Skin epidermis (tissue), 12 donors: Measurements from ENCODE around the gene OTOG.

Experiments used
- H3K27ac ChIP-seq, 21 experiments: fragments of 200-600 bp; sonication (generic) in 11 of 21; one replicate each; pipeline ENCODE4 v1.5.0; 2020; ENCODE audit warnings: mild to moderate bottlenecking in 3 of 21, inconsistent platforms in 2 of 21, moderate library complexity in 2 of 21
- H3K4me3 ChIP-seq, 7 experiments: fragments of 200-600 bp; sonication (generic) in 2 of 7; one replicate each; pipeline ENCODE4 v1.5.0; 2020; ENCODE audit warnings: inconsistent platforms in 2 of 7, mild to moderate bottlenecking in 2 of 7, moderate library complexity in 1 of 7

Gene OTOG

DNA sequence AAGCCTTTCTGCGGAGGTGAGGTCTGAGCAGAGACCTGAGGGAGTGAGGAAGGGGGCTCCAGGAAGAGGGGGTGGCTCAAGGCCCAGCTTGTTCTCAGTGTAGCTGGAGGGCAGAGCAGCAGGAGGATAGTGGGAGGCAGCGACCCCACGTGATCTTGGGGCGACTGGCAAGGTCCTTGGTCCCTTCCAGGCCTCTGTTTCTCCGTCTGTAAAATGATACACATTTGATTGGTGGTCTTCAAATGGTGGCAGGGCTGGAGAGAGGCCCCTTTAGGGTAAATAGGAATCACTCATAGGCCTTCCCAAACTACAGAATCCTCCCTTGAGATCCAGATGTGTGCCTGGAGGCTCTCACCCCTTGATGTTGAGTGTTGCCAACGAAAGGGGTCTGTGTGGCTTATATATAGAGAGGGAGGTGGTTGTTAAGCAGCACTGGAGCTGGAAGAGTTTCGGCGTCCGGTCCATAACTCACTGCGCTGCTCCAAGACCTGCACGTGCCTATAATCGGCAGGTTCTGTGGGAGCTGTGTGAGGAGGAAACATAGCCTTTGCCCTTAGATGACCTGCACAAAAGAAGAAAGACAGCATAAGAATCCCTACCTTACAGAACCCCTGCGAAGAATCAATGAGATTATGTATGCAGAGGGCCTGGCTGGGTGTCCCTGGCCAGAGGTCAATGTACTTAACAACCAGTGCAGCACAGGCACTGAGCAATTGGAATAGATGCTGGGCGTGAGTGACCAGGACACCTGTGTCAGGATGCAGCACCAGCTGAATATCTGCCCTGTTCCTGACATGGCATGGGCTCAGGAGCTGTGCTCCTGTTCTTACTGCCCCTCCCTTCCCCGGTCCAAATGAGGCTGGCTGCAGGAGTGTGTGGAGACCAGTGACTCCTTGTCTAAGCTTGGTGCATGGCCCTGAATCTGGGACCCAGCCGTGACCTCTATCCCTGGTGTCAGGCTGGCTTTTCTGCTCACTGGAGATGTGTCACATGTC, 28.7 kb downstream of the OTOG start:
- Histone ChIP-seq H3K27ac (no peak overlapping the region), H3K4me3 (no peak overlapping the region)

DNA sequence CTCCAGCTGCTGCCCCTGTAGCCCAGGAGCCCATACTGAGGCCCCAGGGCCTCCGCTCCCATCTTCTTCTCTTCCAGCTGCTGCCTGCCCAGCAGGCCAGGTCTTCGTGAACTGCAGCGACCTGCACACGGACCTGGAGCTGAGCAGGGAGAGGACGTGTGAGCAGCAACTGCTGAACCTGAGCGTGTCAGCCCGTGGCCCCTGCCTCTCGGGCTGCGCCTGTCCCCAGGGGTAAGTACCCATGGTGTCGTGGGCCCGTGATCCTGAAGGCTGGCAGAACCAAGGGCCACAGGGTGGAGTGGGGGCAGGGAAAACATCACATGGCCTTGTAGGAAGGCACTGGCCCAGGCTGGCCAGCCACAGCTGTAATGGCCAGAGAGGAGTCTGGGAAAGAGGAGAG, 31.2 kb downstream of the OTOG start:
- Histone ChIP-seq H3K4me3 (no peak overlapping the region), H3K27ac (no peak overlapping the region)

DNA sequence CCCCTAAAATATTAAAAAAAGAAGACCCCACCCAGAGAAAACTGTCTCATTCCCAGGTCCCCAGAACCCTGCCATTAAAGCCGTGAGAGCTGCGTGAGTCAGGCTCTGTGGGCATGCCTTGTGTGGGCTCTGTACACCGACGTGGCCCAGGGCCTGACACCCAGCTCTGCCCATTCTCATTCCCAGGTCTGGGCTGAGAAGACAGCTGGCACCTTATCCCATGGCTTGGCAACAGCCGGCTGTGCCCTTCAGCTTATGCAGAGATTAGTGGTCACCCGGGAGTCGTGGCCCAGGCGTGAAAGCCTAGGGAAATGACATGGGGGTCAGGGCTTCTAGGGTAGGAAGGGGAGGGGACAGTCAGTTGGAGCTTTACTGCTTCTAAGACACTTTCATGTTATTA, 31.9 kb downstream of the OTOG start:
- Histone ChIP-seq H3K4me3 (no peak overlapping the region), H3K27ac (no peak overlapping the region)

DNA sequence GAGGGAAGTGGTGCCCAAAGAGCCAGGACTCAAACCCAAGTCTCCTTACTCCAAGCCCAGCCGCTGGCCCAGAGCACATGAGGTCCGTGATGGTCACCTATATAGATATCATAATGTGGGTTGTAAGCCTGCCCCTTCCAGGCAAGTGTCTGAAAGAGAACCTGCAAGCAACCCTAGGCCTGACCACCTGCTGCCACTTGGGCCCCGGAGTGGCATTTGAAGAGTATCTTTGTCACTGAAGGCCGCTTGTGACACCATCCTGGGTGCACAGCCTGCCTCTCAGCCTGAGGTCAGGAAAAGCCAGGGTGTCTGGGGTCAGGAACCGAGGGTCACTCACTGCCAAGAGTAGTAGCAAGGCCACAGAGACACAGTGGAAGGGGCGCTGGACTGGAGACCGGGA, 32.4 kb downstream of the OTOG start:
- Histone ChIP-seq H3K4me3 (no peak overlapping the region), H3K27ac (no peak overlapping the region)

DNA sequence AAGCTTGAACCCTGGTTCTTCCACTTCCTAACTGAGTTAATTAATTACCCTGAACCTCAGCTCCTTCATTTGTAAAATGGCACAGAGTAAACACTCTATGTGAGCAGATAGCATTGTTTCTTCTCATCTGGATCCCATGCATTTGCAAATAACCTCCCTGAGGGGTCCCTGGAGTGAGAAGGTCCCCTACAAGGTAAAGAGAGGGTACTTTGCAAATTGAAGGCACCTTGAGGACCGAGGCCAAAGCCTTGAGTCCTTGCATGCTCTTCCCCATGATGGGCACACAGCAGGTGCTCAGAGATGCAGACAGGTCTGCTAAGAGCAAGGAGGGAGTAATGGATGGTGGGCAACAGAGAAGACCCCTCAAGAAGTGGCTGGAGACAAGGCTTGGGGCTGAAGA, 33.2 kb downstream of the OTOG start:
- no peak overlapping the region for H3K27ac ChIP-seq
- H3K4me3 ChIP-seq: no peak overlapping the region

DNA sequence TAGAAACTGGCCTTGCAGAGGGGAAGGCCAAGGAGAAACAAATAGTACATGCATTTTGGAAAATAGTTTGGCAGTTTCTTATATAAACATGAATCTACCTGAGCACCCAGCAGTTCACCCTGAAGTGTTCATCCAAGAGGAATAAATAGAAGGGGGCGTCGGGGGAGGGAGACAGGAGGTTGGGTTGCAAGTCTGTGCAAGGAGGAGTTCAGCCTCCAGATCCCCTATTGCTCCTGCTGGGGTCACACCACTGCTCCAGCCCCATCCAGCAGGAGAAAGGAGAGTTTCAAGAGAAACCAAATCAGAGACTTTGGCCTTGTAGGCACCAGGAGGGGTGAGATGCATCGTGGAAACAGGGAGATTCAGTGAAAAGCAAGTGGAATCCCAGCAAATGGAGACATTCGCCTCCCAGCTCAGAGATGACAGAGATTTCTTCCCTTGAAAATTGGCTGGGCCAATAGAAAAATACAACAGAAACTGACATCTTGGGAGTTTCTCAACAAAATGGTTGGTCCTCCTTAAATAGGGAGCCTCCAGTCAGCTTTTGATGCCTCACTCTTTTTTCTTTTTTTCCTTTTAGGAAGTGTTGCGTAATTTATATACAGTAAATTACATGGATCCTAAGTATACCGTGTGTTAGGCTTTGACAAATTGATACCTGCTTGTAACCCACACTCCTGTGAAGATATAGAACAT, 34.1 kb downstream of the OTOG start:
- Histone ChIP-seq H3K27ac (no peak overlapping the region), H3K4me3 (no peak overlapping the region)

DNA sequence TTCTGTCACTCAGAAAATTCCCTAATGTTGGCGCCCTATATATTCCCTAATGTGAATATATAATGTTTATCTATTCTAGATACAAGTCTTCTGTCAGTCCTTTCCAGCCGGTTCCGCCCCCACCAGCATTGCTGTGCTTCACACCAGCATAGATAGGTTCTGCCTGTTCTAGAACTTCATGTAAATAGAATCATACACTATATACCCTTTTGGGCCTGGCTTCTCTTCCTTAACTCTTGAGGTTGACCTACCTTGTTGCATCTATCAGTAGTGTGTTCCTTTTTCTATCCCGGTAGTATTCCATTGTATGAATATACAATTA, 34.6 kb downstream of the OTOG start:
- H3K4me3 ChIP-seq: no peak overlapping the region
- no peak overlapping the region for H3K27ac ChIP-seq

DNA sequence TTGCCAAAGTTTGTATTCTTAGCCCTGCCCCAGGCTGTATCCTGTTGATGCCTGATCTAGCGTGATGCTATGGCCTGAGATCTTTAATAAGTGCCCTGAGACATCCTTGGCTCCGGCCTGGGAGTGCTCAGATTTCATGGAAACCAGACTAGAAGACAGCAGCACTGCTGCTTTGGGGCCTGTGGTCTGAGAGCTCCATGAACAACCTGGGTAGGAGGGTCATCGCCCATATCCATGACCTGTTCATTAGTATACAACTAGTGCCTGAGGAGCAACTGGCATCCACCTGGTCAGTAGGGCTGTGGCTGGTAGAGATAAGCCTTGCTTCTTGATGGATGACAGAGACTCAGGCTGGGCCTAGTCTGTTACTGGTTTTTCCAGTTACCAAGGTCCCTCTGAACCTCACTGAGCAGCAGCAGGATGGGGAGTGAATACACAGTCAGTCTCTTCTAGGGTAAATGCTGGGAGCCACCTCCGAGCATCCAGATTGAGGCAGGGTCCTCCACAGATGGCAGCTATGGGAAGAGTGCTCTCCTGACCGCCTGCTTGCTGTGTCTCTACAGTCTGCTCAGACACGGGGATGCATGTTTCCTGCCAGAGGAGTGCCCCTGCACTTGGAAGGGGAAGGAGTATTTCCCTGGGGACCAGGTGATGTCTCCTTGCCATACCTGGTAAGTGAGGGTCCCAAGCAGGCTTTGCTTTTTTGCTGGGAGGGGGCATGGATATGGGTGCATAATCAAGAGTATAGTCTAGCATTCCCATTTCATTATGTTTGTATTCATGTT, 39.0 kb downstream of the OTOG start:
- H3K4me3 ChIP-seq: no peak overlapping the region
- H3K27ac ChIP-seq: no peak overlapping the region

DNA sequence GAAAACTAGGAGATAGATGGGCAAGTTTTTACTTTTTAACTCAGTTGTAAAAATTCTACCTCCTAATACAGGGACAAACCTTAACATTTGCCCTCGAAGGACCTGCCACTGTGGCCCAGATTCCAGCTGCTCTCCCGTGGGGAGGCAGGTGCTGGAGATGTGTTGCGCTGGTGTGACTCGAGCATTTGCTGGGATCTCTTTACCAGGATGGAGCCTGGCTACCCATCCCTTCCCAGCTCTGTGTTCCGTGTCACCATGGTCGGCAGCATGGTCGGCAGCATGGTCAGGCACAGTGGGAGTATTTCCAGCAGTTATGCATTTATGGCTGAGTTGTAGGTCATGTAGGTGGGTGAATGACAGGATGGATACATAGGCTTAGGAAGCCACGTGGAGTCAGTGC, 41.1 kb downstream of the OTOG start:
- Histone ChIP-seq H3K4me3 (no peak overlapping the region), H3K27ac (no peak overlapping the region)

DNA sequence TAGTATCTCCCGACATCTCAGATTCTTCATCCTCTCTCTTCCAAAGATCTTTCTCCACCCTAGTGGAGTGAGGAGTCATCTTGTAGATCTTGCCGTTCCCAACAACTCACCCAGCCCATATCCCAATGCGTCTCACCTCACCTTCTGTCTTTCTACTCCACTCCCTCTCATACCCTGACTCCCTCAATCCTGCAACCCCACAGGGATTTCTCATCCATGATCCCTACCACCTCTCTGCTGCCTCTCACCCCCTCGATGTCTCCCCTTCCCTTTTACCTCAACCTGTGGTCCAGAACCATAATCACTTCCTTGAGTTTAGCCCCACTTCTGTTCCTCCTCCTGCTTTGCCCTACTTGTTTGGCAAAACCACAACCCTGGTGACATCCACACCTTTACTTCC, 41.7 kb downstream of the OTOG start:
- Histone ChIP-seq H3K27ac (no peak overlapping the region), H3K4me3 (no peak overlapping the region)

DNA sequence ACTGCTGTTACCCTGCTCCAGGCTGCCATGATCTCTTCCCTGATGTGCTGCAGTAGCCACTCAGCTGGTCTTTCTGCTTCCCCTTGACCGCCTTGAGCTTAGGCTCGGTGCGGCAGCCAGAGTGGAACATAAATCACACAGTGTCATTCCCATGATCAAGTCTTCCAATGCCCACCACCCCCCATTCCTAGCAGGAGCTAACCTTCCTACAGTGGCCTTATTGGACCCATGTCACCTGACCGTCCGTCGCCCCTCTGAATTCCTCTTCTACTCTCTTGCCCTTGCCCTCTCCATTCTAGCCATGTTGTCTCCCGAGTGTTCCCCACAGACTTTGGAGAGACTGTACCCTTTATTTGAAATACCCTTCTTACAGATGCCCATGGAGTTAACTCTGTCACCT, 43.4 kb downstream of the OTOG start:
- Histone ChIP-seq H3K27ac (no peak overlapping the region), H3K4me3 (no peak overlapping the region)

DNA sequence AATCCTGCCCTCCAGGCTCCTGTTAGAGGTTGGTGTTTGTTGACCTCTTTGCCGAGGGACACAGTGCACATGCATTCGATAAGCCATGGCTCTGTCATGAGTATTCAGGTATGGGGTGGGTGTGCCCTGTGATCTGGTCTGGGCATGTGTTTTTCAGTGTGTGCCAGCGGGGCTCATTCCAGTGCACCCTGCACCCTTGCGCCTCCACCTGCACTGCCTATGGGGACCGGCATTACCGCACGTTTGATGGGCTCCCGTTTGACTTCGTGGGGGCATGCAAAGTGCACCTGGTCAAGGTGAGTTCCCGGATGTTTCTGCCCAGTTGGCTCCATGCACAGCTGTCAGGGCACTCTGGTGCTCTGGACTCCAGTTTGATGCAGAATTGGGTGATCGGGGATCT, 44.2 kb downstream of the OTOG start:
- no peak overlapping the region for H3K4me3 ChIP-seq
- H3K27ac ChIP-seq: no peak overlapping the region

DNA sequence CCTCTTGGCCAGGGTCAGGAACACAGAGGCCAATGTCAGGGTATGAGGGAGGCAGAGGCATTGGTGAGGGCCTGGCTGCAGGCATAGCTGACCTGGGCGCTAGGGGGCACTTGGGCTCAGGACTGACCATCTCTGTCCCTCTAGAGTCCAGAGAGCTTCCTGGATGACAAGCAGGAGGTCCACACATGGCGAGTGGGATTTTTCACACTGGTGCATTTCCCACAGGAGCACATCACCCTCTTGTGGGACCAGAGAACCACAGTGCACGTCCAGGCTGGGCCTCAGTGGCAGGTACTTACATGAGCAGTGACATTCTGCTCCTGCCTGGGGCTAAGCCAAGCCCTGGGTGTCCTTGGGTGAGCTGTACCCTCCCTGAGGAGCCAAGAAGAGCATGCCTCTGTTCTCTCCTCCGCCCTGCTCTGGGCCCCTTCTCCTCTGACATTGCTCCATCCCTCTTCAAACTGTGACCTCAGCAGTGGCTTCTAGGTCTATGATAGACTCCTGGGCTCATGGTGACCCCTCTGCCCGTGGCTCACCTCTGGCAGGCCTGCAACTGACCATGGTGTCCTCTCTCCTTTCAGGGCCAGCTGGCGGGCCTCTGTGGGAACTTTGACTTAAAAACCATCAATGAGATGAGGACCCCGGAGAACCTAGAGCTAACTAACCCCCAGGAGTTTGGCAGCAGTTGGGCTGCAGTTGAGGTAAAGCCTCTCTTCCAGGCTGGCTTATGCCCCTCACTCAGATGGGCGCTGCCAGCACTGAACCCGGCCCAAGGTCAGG, 46.6 kb downstream of the OTOG start:
- Histone ChIP-seq H3K4me3 (no peak overlapping the region), H3K27ac (no peak overlapping the region)

DNA sequence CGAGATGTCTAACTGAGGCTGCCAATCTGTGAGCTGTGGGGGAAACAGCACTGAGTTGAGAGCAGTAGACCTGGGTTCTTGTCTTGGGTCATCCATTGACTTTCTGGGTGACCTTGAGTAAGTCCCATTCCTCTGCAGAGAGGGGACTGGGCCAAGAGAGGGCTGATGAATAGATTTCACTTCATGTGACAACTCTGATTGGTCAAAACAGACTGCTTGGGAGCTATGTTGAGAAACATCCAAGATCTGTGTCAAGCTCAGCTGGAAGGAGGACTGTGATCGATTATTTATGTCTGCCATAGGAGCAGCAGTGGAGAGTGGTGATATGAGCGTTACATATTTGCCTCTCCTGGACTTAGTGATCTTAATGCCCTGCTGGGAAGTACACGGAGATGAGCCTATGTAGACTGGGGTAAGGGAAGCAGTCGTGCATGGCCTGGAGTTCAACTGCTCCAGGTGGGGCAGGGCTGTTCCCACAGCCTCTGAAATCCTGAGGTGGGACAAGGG, 47.7 kb downstream of the OTOG start:
- Histone ChIP-seq H3K4me3 (no peak overlapping the region), H3K27ac (no peak overlapping the region)

DNA sequence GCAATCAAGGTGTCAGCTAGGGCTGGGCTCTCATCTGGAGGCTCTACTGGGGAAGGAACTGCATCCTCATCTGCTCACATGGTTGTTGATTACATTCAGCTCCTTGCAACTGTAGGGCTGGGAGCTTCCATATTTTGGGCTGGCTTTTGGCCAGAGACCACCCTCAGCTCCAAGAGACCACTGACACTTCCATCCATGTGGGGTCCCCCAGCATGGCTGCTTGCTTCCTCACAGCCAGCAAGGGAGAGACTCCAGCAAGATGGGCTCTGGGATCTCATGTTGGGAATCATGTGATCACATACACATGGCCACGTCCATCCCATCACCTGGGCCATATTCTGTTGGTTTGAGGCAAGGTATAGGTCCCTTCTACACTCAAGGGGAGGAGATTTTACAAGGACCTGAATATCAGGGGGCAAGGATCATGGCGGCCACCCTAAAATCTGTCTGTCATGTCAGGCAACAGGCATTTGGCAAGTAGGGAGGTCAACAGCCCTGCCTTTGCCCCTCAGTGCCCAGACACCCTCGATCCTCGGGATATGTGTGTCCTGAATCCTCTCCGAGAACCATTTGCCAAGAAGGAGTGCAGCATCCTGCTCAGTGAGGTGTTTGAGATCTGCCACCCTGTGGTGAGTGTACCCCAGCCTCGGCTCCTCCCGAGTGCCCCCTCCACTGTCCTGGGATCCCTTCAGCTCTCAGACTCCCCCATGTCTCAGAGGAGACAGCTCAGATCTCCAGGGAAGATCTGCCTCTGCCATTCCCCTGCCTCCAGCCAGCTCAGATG, 48.7 kb downstream of the OTOG start:
- Histone ChIP-seq H3K27ac (no peak overlapping the region), H3K4me3 (no peak overlapping the region)

DNA sequence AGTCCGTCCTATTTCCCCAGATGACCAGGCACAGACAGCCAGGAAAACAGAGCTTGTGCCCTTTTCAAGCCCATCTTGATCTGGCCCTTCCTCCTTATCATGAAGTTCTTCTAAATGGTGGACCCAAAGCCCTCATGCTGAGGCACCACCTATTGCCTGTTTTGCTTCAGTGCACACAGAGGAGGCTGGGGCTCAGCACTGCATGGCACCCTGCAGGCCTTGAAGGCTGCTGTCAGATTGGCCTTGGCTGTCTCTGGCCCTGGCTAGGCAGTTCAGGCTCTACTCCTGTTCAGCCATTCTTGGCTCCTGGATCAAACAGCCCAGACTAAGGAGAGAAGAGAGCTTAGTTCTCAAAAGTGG, 49.2 kb downstream of the OTOG start:
- Histone ChIP-seq H3K4me3 (no peak overlapping the region), H3K27ac (no peak overlapping the region)

DNA sequence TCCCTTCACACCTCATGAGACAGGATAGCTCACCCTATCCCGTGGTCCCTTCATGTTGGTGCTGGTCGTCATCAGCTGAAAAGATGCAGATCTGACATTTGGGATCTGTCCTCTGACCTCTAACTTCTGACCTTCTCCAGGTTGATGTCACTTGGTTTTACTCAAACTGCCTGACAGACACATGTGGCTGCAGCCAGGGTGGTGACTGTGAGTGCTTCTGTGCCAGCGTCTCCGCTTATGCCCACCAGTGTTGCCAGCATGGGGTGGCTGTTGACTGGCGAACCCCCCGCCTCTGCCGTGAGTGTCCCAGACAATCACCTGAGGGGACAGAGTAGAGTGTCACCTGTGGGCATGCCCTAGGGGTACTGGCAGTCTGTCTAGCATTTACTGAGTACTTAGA, 49.7 kb downstream of the OTOG start:
- Histone ChIP-seq H3K27ac (no peak overlapping the region), H3K4me3 (no peak overlapping the region)

DNA sequence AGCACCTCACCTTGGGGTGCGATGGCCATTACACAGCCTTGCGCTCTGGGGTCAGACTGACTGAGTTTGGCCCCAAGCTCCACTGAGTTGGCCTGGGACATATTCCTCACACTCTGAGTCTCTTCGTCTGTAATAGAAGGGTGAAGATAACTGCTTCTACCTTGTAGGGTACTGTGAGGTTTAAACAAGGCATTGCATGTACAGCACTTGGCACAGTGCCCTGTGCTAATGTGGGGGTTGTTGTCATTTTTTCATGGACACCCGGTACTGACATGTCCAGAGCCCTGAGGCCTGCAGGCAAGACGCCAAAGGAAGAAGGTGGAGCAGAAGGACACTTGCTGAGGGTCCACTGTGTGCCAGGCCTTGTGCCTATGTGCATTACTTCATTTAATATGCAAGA, 50.7 kb downstream of the OTOG start:
- no peak overlapping the region for H3K27ac ChIP-seq

More for the DNA sequence above, 50.7 kb downstream of the OTOG start:
- H3K4me3 ChIP-seq: no peak overlapping the region
